Uterus (tissue), 2 donors: Measurements from ENCODE around the gene PPY.

Experiments used
- CTCF ChIP-seq, 4 experiments: fragments of 200-600 bp in 2 of 4; fragments of 450-650 bp in 2 of 4; sonication (generic) in 2 of 4; IDR thresholded peaks; one replicate each; pipeline ENCODE4 v1.5.1; 2016 to 2019; ENCODE audit warnings: antibody characterized with exemption in 4 of 4, mild to moderate bottlenecking in 2 of 4, moderate library complexity in 1 of 4
- POLR2A ChIP-seq, 2 donors: fragments of 450-650 bp; IDR thresholded peaks; one replicate each; pipeline ENCODE4 v1.6.1; 2016; ENCODE audit warnings: antibody characterized with exemption in 2 of 2, mild to moderate bottlenecking in 1 of 2, moderate library complexity in 1 of 2

DNA sequence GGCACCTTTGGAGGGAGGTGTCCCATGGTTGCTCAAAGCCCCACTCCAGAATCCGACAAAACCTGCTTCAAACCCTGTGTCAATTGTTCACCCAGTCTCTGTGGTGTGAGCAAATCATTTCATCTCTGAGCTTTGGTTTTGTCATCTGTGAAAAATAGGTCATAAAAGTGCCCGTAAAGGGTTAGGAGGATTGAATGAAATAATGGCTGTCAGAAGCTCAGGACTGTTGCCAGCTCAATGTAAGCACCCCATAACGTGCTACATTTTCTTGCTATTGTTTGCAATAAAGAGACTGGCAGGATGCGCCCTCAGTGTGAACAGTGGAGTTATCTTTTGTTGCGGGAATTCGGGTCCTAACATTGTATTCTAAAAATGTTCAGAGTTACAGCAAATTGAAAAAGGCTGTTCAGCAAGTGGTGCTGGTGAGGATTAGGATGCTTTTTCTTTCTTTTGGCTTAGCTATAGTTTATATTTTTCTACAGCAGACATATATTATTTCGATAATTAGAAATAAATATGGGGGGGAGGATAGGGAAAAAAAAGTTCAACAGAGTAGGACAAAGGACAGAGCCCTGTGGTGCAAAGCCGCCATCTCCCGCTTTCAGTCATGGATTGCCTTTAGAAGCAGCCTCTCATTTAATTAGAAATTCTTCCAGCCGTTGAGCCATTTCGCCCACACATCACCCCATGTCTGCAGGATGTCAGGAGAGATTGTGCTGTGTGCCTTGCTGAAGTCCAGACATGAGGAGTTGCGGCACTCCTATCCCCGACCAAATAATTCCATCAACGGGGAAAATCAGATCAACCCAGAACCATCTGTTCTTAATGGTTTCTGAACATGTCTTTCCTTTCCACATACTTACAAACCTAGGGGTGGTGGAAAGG is 32.3 kb upstream of the PPY start:
- no peak for TF ChIP-seq CTCF (IDR thresholded peaks at IDR 0.05)
- no peak for TF ChIP-seq POLR2A (IDR thresholded peaks at IDR 0.05)
